WTC11 (cell line): ENCODE measurements around the gene UTP20.
"Not testable (repeated sequence)": the region's sequence is repeated elsewhere in the genome, so short reads cannot be mapped to it uniquely, and the experiment has no call there.

ENCODE experiments used
- GRHL2 ChIP-seq: fragments of 250-450 bp; sonication (Bioruptor Pico); IDR thresholded peaks from 2 replicates; pipeline ENCODE4 v1.8.0; 2022; ENCODE audit warnings: mild to moderate bottlenecking, moderate library complexity; ENCODE audit not compliant: insufficient replicate concordance, severe bottlenecking
- TF ChIP-seq, protein P1 (sequence below): sonication (generic); formaldehyde crosslinking; IDR thresholded peaks from 2 replicates; pipeline ENCODE4 v1.8.0; 2022; ENCODE audit warnings: mild to moderate bottlenecking, missing genetic modification reagents
- TF ChIP-seq, protein P2 (sequence below): fragments of 200-600 bp; IDR thresholded peaks from 2 replicates; pipeline ENCODE4 v1.8.0; 2022; ENCODE audit warnings: antibody characterized with exemption

DNA sequence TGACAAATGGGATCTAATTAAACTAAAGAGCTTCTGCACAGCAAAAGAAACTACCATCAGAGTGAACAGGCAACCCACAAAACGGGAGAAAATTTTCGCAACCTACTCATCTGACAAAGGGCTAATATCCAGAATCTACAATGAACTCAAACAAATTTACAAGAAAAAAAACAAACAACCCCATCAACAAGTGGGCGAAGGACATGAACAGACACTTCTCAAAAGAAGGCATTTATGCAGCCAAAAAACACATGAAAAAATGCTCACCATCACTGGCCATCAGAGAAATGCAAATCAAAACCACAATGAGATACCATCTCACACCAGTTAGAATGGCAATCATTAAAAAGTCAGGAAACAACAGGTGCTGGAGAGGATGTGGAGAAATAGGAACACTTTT is 111.3 kb downstream of the UTP20 start:
- TF ChIP-seq, protein P1, sequence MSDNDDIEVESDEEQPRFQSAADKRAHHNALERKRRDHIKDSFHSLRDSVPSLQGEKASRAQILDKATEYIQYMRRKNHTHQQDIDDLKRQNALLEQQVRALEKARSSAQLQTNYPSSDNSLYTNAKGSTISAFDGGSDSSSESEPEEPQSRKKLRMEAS (CRISPR knock-in tag), result not testable (repeated sequence)
- TF ChIP-seq, protein P2, sequence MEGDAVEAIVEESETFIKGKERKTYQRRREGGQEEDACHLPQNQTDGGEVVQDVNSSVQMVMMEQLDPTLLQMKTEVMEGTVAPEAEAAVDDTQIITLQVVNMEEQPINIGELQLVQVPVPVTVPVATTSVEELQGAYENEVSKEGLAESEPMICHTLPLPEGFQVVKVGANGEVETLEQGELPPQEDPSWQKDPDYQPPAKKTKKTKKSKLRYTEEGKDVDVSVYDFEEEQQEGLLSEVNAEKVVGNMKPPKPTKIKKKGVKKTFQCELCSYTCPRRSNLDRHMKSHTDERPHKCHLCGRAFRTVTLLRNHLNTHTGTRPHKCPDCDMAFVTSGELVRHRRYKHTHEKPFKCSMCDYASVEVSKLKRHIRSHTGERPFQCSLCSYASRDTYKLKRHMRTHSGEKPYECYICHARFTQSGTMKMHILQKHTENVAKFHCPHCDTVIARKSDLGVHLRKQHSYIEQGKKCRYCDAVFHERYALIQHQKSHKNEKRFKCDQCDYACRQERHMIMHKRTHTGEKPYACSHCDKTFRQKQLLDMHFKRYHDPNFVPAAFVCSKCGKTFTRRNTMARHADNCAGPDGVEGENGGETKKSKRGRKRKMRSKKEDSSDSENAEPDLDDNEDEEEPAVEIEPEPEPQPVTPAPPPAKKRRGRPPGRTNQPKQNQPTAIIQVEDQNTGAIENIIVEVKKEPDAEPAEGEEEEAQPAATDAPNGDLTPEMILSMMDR, result not testable (repeated sequence)
- not testable (repeated sequence) for TF ChIP-seq GRHL2 (CRISPR knock-in tag)
